Measurements from ENCODE around the gene HRH2.

Gene HRH2

DNA sequence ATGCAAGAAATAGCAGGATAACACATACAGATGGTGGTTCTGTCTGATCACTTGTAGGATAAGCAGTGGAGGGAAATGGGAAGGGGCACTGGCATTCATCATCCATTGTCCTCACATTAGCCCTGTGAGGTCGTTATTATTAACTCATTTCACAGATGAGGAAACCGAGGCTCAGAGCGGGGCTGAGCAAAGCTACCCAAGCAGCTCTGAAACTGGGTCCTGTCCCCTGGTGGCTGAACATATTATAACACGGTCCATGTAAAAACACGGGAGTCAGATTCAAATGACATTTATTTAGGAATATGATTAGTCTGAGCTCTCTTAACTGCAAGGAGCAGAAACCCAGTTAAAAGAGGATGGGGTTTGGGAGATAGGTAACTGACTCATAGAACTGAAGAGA is 43.1 kb downstream of the HRH2 start:
- no peaks in the 10 kb centered on the region for H3K36me3 ChIP-seq (ENCODE audit: insufficient read depth, low read length)
- no peak overlapping the region for H3K9ac ChIP-seq (ENCODE audit: insufficient read length)
- H3K9me3 ChIP-seq (ENCODE audit: low read depth, low read length): no peaks in the 10 kb centered on the region
- no peak for TF ChIP-seq POLR2AphosphoS5 (IDR thresholded peaks at IDR 0.05; ENCODE audit: borderline replicate concordance, low read depth, low read length)
- no peak for TF ChIP-seq FOXP2 (optimal IDR thresholded peaks at IDR 0.05; ENCODE audit: control extremely low read depth, extremely low read length, insufficient read depth)
- no peak for TF ChIP-seq EZH2 (IDR thresholded peaks at IDR 0.05)
- H3K4me3 ChIP-seq: no peak overlapping the region
- DNase-seq (ENCODE audit: low read depth, low spot score): no peak
- H3K27ac ChIP-seq: no peak overlapping the region

GRCh38 chr5:175701797-175702196 is 43.9 kb downstream of the HRH2 start:
- H3K9me3 ChIP-seq (ENCODE audit: low read depth, low read length): no peaks in the 10 kb centered on the region
- no peaks in the 10 kb centered on the region for H3K36me3 ChIP-seq (ENCODE audit: insufficient read depth, low read length)
- no peak overlapping the region for H3K27ac ChIP-seq
- no peak overlapping the region for H3K4me3 ChIP-seq
- DNase-seq (ENCODE audit: low read depth, low spot score): no peak
- no peak for TF ChIP-seq EZH2 (IDR thresholded peaks at IDR 0.05)
- no peak for TF ChIP-seq POLR2AphosphoS5 (IDR thresholded peaks at IDR 0.05; ENCODE audit: borderline replicate concordance, low read depth, low read length)
- TF ChIP-seq FOXP2 (optimal IDR thresholded peaks at IDR 0.05; ENCODE audit: control extremely low read depth, extremely low read length, insufficient read depth): no peak
- H3K9ac ChIP-seq (ENCODE audit: insufficient read length): no peak overlapping the region

DNA sequence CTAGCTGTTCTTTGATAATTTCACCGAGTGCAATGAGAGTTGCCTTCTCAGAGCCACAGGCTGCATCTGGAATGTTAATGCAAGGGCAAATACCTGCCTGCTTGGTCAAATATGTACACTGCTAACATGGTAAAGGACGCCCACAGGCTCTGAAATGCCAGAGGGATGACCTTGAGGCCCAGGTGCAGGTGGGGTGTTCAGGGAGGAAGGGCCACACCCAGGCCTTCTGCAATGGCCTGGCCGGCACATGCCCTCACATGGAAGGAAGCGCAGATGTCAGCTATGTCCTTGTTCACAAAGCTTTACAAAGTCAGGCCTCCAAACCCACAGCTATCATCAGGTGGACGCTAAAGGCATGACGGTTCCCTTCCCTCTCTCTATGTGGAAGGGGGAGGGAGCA is 48.6 kb downstream of the HRH2 start:
- Histone ChIP-seq H3K9me3 (ENCODE audit: low read depth, low read length) (no peaks in the 10 kb centered on the region), H3K4me3 (no peak overlapping the region), H3K36me3 (ENCODE audit: insufficient read depth, low read length) (no peaks in the 10 kb centered on the region), H3K9ac (ENCODE audit: insufficient read length) (no peak overlapping the region), H3K27ac (no peak overlapping the region)
- TF ChIP-seq FOXP2 (optimal IDR thresholded peaks at IDR 0.05; ENCODE audit: control extremely low read depth, extremely low read length, insufficient read depth): no peak
- no peak for TF ChIP-seq EZH2 (IDR thresholded peaks at IDR 0.05)
- no peak for TF ChIP-seq POLR2AphosphoS5 (IDR thresholded peaks at IDR 0.05; ENCODE audit: borderline replicate concordance, low read depth, low read length)
- DNase-seq (ENCODE audit: low read depth, low spot score): no peak

DNA sequence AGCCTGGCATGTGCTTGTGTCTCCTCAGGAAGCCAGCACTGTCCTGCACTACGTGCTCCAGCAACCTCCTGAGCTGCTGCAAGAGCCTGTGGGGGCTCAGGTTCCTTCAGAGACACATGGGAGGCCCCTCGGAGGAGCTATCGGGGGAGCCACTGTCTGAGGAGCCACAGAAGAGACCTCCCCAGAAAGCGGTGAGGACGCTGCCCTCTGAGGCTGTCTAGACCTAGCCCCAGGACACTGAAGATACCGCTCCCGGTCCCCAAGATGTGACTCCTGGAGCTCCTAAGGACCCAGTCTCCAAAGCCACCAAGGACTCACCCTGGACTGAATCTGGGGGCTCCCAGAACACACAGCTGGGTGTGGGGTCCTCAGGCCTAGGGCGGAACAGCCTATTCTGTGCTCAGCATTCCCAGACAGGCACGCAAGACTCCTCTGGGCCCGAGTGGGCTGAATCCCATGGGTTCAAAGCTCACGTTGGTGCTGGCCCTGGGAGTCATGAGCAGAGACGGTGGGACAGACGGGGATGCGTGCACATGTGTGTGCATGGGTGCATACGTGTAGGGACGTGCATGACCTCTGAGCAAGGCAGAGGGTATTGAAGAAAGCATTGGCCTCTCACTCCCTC is 50.0 kb downstream of the HRH2 start:
- Histone ChIP-seq H3K9me3 (ENCODE audit: low read depth, low read length) (no peaks in the 10 kb centered on the region), H3K4me3 (no peak overlapping the region), H3K9ac (ENCODE audit: insufficient read length) (no peak overlapping the region), H3K27ac (no peak overlapping the region), H3K36me3 (ENCODE audit: insufficient read depth, low read length) (no peaks in the 10 kb centered on the region)
- TF ChIP-seq EZH2 (IDR thresholded peaks at IDR 0.05): no peak
- no peak for TF ChIP-seq FOXP2 (optimal IDR thresholded peaks at IDR 0.05; ENCODE audit: control extremely low read depth, extremely low read length, insufficient read depth)
- no peak for TF ChIP-seq POLR2AphosphoS5 (IDR thresholded peaks at IDR 0.05; ENCODE audit: borderline replicate concordance, low read depth, low read length)
- no peak for DNase-seq (ENCODE audit: low read depth, low spot score)

GRCh38 chr5:175709276-175709781 is 51.5 kb downstream of the HRH2 start:
- DNase-seq (ENCODE audit: low read depth, low spot score): no peak
- TF ChIP-seq EZH2 (IDR thresholded peaks at IDR 0.05) (no peak), FOXP2 (optimal IDR thresholded peaks at IDR 0.05; ENCODE audit: control extremely low read depth, extremely low read length, insufficient read depth) (no peak), POLR2AphosphoS5 (IDR thresholded peaks at IDR 0.05; ENCODE audit: borderline replicate concordance, low read depth, low read length) (no peak)
- Histone ChIP-seq H3K4me3 (no peak overlapping the region), H3K9me3 (ENCODE audit: low read depth, low read length) (no peaks in the 10 kb centered on the region), H3K36me3 (ENCODE audit: insufficient read depth, low read length) (no peaks in the 10 kb centered on the region), H3K27ac (no peak overlapping the region), H3K9ac (ENCODE audit: insufficient read length) (no peak overlapping the region)

DNA sequence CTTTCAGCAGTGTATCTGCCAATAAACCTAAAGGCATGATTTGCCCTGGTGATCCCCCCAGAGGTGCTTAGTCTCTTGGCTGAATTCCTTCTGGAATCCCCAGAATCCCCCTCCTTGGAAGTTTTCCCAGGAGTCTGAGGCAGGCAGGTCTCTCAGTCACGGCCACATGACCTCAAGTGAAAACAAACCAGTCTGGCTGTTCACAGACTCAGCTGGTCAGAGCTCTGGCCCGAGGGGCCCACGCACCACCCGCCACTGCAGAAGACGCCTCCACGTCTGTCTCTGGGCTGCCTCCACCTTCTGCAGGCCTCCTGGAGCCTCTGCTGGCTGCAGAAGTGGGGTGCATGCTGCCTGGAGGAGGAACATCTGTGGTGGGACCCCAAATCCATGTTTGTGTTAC is 52.5 kb downstream of the HRH2 start:
- Histone ChIP-seq H3K9me3 (ENCODE audit: low read depth, low read length) (no peaks in the 10 kb centered on the region), H3K9ac (ENCODE audit: insufficient read length) (no peak overlapping the region), H3K4me3 (no peak overlapping the region), H3K36me3 (ENCODE audit: insufficient read depth, low read length) (no peaks in the 10 kb centered on the region), H3K27ac (no peak overlapping the region)
- TF ChIP-seq FOXP2 (optimal IDR thresholded peaks at IDR 0.05; ENCODE audit: control extremely low read depth, extremely low read length, insufficient read depth) (no peak), EZH2 (IDR thresholded peaks at IDR 0.05) (no peak), POLR2AphosphoS5 (IDR thresholded peaks at IDR 0.05; ENCODE audit: borderline replicate concordance, low read depth, low read length) (no peak)
- DNase-seq (ENCODE audit: low read depth, low spot score): no peak

GRCh38 chr5:175711031-175711430 is 53.2 kb downstream of the HRH2 start:
- no peak overlapping the region for H3K9ac ChIP-seq (ENCODE audit: insufficient read length)
- no peak overlapping the region for H3K4me3 ChIP-seq
- no peak overlapping the region for H3K27ac ChIP-seq
- H3K9me3 ChIP-seq (ENCODE audit: low read depth, low read length): no peaks in the 10 kb centered on the region
- TF ChIP-seq FOXP2 (optimal IDR thresholded peaks at IDR 0.05; ENCODE audit: control extremely low read depth, extremely low read length, insufficient read depth): no peak
- TF ChIP-seq POLR2AphosphoS5 (IDR thresholded peaks at IDR 0.05; ENCODE audit: borderline replicate concordance, low read depth, low read length): no peak
- no peak for TF ChIP-seq EZH2 (IDR thresholded peaks at IDR 0.05)
- no peaks in the 10 kb centered on the region for H3K36me3 ChIP-seq (ENCODE audit: insufficient read depth, low read length)
- no peak for DNase-seq (ENCODE audit: low read depth, low spot score)

DNA sequence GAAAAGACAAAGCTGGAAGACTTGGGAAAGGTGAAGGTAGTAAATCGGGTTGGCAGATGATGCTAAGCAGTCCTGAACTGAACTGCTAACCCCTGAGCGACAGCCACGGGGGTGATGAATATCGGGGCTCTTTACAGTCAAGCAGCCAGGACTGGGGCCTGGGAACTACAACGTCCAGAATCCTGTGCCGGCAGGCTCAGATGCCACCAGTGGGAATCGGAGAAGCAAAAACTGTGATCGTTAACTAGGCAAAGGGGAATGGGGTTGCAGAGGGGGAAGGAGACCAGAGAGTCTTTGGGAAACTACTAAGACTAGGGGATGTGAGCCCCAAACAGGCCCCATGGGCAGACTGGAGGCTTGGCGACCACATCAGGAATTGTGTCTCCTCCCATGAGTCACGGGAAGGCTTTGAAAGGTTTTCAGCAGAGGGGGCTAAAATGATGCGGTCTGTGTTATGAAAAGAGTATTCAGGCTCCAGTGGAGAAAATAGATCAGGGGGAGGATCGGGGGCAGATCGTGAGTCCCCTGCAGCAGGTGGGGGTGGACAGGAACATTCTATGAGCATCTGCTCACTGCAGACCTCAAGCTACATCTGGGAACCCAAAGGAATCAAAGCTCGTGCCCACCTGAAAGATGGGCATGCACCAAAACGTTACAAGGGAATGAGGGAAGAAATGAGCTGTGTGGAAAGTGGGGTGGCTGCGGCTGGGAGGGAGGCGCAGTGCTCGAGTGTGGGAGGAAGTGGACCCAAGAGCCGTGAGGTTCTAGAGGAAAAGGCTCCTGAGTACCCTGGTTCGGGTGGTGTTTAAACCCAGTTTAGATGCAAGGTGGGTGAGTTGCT is 53.8 kb downstream of the HRH2 start:
- TF ChIP-seq FOXP2 (optimal IDR thresholded peaks at IDR 0.05; ENCODE audit: control extremely low read depth, extremely low read length, insufficient read depth) (no peak), EZH2 (IDR thresholded peaks at IDR 0.05) (no peak), POLR2AphosphoS5 (IDR thresholded peaks at IDR 0.05; ENCODE audit: borderline replicate concordance, low read depth, low read length) (no peak)
- DNase-seq (ENCODE audit: low read depth, low spot score): no peak
- Histone ChIP-seq H3K36me3 (ENCODE audit: insufficient read depth, low read length) (no peaks in the 10 kb centered on the region), H3K9ac (ENCODE audit: insufficient read length) (no peak overlapping the region), H3K27ac (no peak overlapping the region), H3K9me3 (ENCODE audit: low read depth, low read length) (no peaks in the 10 kb centered on the region), H3K4me3 (no peak overlapping the region)

Measured in SK-N-MC (cell line).